ENCODE measurements around the gene INPP5A.

DNA sequence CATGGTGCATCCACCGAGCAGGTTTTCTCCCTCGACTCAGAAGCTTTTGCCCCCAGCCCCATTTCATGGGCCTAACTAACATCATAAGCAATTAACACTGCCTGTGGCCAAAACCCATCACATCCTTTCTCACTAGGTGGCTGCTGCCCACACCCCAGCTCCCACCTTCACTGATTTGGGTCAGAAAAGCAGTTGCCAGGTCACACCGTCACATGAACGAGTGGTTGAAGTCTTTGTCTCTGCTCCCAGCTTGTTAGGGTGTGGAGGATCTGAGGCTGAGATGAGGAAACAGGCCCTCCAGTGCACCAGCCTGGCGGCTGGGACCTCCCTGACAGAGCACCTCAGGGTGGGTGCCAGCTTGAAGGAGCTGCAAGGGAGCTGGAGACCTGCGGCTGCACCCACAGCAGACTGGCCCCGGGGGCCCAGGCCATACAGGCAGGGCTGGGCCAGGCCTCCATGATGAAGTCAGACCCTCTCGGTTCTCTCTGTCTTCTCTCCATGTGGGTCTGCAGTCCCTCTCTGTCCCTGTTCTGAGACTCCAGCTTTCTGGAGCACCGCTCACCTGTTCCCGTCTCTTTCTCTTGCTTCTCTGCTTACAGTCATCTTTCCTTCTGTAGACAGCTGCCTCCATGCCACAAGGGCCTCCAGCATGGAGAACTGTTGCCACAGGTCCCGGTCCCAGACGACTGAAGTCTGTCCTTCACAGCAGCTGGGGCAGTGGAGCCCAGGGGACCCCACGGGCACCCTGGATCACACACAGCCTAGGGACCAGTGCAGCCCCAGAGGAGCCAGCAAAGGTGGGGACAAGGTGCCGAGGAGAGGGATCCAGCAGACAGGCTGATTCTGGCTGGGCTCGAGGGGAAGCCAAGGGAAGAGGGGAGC, 13.8 kb upstream of the INPP5A start:
- no peak for TF ChIP-seq EZH2phosphoT487 (IDR thresholded peaks at IDR 0.05; ENCODE audit: borderline replicate concordance, low read length)
- TF ChIP-seq, protein P1, sequence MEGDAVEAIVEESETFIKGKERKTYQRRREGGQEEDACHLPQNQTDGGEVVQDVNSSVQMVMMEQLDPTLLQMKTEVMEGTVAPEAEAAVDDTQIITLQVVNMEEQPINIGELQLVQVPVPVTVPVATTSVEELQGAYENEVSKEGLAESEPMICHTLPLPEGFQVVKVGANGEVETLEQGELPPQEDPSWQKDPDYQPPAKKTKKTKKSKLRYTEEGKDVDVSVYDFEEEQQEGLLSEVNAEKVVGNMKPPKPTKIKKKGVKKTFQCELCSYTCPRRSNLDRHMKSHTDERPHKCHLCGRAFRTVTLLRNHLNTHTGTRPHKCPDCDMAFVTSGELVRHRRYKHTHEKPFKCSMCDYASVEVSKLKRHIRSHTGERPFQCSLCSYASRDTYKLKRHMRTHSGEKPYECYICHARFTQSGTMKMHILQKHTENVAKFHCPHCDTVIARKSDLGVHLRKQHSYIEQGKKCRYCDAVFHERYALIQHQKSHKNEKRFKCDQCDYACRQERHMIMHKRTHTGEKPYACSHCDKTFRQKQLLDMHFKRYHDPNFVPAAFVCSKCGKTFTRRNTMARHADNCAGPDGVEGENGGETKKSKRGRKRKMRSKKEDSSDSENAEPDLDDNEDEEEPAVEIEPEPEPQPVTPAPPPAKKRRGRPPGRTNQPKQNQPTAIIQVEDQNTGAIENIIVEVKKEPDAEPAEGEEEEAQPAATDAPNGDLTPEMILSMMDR (conservative IDR thresholded peaks at IDR 0.05; ENCODE audit: low read depth, low read length), result no peak

Data from PC-3 (cell line).